NCI-H345 (cell line): Measurements from ENCODE around the gene SLC25A42.
"Not testable (repeated sequence)": the region's sequence is repeated elsewhere in the genome, so short reads cannot be mapped to it uniquely, and the experiment has no call there.

Source experiments
- DNase-seq: peaks from one replicate; lab custom pipeline; 2025; lab: John Stamatoyannopoulos, UW

Gene SLC25A42

GRCh38 chr19:19135713-19136112 lies 71.9 kb downstream of the SLC25A42 start:
- DNase-seq, result not testable (repeated sequence)

- no peak for DNase-seq
Observed at GRCh38 chr19:19137556-19138108, 73.8 kb downstream of the SLC25A42 start.

DNA sequence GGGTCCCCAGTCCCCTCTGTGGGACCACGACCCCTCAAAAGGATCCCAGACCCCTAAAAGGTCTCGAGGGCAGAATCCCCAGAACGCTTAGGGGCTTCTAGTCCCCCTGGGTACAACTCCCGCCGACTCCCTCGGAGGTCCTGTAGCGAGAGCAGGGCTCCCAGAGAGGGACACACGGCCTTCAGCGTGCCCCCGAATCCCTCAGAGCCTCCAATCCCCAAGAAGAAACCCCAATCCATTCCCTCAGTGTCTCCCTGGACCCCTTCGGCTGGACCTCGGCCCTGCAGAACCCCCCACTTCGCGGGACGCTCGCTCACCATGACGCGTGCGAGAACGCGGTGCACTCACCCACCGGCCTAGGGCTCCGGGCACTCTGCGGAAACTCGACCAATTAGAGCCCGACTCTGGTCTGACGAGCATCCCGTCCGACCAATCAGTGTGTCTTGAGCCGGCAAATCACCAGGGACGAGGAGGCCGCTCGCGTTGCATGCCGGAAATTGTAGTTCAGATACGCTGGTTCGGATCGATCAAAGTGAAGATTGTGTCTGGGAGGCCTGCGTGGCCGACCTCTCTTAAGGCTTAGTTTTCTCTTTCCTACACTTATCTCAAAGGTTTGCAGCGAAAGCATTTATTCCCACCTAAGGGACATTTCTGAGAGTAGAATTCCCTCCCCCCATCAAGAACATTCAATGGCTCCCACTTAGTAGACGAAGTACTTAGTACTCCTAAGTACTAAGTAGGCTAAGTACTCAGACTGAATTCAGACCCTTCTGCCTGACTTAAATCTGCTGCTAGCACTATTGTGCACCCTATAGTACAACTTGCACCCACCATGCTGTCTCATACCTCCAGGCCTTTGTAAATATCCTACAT lies 74.6 kb downstream of the SLC25A42 start, which contains the start of gene TMEM161A:
TMEM161A (minus strand) TSS at position 370 of the 873 bp plus-strand sequence; CDS start at position 320, 50 bp downstream.
- DNase-seq, result peak; percentile 94

GRCh38 chr19:19139876-19140229 lies 76.1 kb downstream of the SLC25A42 start:
- DNase-seq, result no peak

DNA sequence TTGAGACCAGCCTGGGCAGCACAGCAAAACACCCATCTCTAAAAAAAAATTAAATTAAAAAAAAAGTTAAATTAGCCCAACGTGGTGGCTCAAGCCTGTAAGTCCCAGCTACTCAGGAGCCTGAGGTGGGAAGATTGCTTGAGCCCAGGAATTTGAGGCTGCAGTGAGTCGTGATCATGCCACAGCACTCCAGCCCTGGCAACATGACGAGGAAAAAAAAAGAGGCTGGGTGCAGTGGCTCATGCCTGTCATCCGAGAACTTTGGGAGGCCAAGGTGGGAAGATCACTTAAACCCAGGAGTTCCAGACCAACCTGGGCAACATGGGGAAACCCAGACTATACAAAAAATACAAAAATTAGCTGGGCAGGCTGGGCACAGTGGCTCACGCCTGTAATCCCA lies 76.7 kb downstream of the SLC25A42 start:
- no peak for DNase-seq

DNA sequence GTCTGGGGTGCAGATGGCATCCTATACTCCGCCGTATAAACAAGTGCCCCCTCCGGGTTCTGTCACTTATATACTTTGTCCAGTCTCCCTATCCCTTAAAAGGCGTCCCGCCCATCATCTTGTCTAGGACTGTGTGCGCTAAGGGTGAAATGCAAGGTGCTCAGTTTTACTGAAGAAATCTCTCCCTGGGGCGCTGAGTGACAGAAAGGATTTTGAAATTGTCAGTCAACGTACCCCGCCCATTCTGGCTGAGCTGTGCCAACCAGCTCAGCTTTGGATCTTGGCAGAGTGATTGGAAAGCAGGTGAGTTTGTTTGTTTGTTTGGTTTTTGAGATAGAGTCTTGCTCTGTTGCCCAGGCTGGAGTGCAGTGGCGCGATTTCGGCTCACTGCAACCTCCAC lies 78.6 kb downstream of the SLC25A42 start:
- no peak for DNase-seq

- DNase-seq, result no peak
Observed at GRCh38 chr19:19145281-19145680, 81.5 kb downstream of the SLC25A42 start.

- DNase-seq, result peak; percentile 37
Observed at GRCh38 chr19:19145684-19146608, 82.2 kb downstream of the SLC25A42 start.

GRCh38 chr19:19146865-19147264 lies 83.1 kb downstream of the SLC25A42 start:
- no peak for DNase-seq

DNA sequence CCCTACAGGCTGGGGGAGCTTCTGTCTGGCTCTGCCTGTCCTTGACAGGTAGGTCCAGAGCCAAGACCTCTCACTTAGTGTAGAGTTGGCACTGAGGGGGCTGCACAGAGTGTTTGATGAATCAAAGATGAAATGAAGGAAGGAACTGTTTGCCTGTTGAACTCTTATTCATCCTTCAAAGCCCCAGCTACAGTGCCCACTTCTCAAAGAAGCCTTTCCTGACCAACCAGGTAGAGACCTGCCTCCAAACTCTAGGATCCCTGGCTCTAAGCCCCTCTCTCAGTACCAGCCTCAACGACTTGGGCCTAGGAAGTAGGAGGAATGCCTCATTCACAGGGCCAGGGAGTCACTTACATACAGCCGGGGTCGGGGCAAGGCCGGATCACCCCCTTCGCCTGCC lies 83.5 kb downstream of the SLC25A42 start:
- no peak for DNase-seq

DNA sequence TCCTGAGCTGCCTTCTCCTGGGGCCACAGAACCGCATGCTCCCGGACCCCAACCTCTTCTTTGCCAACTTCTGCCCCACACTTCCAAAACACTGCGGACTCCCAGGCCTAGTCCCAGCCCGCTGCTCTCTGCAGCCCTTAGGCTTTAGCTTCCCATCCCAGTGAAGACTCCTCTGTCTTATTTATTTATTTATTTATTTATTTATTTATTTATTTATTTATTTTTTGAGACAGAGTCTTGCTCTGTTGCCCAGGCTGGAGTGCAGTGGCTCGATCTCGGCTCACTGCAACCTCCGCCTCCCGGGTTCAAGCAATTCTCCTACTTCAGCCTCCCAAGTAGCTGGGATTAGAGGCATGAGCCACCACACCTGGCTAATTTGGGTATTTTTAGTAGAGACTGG lies 84.7 kb downstream of the SLC25A42 start:
- not testable (repeated sequence) for DNase-seq

DNA sequence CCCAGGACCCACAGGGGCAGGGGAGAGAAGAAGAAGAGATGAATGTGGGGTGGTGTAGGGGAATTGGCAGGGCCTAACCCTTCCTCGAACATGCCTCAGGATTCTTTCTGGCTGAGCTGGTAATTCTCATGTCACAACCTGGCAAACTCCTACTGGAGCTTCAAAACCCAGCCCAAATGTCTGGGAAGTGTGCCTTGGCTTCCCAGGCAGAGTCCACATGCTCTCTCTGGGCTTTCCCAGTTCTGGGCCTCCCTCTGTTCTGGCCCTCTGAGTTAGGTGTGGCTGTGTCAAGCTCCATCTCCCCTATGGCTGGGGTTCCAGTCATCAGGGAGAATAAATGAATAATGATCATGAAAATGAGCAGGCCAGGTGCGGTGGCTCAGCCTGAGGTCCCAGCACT lies 85.6 kb downstream of the SLC25A42 start:
- DNase-seq, result no peak

- DNase-seq, result no peak
Observed at GRCh38 chr19:19151418-19151817, 87.6 kb downstream of the SLC25A42 start.

DNA sequence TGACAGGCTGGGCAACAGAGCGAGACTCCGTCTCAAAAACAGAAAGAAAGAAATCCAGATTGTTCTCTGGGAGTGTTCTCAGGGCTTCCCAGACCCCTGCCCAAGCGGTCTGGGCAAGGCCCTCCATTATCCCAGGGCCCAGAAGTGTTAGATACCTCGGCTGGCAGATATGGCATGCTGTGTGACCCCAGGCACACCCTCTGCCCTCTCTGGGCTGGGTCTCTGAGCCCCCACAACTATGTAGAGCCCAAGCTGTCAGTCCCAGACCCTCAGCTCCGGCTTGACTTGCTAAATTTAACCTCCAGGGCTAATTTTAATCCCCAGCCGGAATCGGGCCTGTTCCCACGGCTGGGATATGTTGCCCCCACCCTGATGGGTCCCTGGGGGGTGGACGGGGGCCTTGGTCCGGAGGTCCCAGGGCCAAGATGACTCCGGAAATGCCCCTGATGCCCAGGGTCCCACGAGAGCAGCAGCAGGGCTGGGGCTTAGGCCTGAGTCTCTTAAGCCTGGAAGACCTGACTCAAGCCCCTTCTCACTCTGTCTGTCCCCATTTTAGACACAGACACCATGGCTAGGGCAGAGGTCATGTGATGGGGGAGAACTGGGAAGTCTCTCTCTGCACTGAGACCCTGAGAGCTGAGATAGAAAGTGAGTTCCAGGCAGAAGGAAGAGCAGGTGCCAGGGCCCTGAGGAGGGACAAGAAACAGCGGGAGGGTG lies 89.0 kb downstream of the SLC25A42 start:
- no peak for DNase-seq

DNA sequence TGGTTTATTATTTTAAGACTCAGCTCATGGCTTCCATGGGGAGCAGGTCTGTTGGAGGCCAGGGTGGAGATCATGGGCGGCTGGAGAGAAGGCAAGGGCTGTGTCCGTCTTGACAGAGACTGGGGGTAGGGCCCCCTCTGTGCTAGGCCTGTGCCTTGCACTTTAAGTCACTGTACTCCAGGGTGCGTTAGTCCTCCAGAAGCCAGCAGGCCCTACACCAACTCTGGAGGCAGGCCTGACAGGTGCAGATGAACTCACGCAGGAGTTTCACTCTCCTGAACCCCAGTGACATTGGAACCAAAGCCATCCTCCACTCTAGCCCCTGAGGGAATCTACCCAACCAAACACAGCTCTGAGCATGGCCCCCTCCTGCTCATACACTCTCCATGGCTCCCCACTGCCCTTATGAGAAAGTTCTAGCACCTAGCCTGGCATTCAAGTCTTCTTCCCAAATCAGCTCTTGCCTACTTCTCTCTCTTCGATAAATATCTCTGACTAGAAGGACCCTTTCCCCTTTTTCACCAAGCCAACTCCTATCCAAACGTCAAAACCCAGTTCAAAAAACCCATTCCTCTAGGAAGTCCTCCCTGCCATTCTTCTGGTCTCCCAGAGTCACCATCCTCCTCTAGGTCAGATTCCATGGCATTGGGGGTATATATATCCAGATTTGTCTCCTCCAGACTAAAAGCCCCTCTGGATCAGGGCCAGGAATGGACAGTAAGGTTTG lies 91.1 kb downstream of the SLC25A42 start:
- DNase-seq, result no peak

DNA sequence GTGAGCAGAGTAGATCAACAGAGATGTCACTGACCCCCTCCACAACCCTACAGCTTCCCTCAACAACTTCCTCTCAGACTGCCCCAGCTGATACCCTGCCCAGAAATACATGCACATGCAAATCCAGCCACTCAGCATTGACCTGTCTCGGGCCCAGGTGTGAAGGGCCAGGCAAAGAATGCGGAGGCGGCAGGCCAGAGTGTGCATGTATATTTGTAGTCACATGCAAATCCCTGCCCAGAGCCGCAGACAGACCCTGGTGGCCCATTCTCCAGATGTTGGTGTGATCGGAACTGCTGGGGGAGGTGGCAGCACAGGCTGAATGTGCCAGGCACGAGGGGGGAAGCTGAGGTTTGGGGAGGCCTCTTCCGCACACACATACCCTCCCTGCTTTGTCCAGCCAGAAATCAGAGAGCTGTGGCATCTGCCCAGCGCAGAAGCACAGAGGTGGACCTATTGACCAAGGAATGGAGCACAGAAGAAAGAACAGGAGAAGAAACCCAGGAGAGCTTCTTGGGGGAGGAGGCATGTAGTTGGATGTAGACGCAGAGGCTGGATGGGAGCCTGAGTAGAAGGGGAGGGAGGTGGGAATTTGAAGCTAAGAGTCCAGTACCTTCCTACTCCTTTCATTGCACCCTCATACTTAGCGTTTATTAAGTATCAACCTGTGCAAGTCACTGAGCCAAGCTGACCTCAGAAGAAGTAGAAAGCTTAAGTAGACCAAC lies 91.9 kb downstream of the SLC25A42 start:
- no peak for DNase-seq

GRCh38 chr19:19157808-19158207 lies 94.0 kb downstream of the SLC25A42 start:
- DNase-seq, result no peak

DNA sequence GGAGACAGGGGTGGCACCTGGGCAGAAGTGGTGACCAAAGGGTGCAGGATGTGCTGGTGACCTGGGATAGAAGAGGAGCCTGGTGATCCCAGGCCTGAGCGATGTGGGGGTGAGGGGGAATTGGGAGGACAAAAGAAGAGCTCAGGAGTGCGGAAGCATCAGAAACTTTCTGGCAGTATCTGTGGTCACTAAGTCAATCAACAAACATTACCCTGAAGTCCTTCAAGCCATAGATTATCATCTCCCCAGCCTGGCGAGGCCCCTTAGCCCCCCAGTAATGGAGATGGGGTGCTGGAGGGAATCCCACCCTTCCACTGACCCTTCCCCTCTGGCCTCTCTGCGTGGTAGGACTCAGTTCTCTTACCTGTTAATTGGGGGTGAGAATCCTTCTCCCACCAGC lies 95.7 kb downstream of the SLC25A42 start:
- no peak for DNase-seq

- DNase-seq, result no peak
Observed at GRCh38 chr19:19160461-19161035, 96.8 kb downstream of the SLC25A42 start.

GRCh38 chr19:19162495-19162894 lies 98.7 kb downstream of the SLC25A42 start:
- no peak for DNase-seq
